ENCODE data around the gene PPARG. TPM values are rescaled to one million over a fixed set of nuclear protein-coding genes. Genes with fewer than 3 reads are reported as not detected.

The PPARG gene
- total and polyA plus RNA-seq, 2 of the 8 experiments (the other 6 are each of a cell fraction or from before 2014, with no cell fraction given) = 0.06 TPM; not detected in 1

DNA sequence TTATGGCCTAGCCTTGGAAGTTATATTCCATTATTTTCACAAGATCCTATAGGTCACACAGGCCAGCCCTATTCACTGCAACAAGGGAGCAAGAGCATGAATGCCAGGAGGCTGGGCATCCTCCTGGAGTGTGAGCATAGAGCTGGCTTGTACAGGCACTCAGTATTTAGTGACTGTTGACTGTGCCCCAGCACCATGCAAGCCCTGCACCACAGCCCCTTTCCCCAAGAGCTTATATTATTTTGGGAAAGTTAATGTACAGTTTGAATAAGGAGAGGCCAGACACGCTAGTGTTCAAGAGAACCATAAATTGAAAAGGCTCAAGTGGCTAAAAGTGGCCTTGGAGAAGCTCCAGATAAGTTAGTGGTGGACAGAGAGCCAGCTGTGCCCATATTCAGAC lies 163.1 kb downstream of the PPARG start:
- H3K4me3 ChIP-seq (ENCODE audit: extremely low read depth in 1 of 4, insufficient read depth in 2 of 4, low read depth in 3 of 4, low read length in 4 of 4) = no peak overlapping the region
- H4K5ac ChIP-seq (ENCODE audit: insufficient read length, low read depth, low read length) = no peak overlapping the region
- no peaks in the 10 kb centered on the region for H3K27me3 ChIP-seq (replicated peaks in 1 of 4; ENCODE audit: control insufficient read depth in 3 of 4, extremely low read depth in 1 of 4, insufficient read depth in 3 of 4, low read length in 3 of 4)
- no peak overlapping the region for H2BK20ac ChIP-seq (ENCODE audit: low read length)
- H3K9ac ChIP-seq (replicated peaks in 1 of 4; ENCODE audit: extremely low read depth in 1 of 4, low read depth in 3 of 4, low read length in 3 of 4) = no peak overlapping the region
- TF ChIP-seq PHF8 (conservative IDR thresholded peaks at IDR 0.05; ENCODE audit: low read depth, low read length) (no peak), CEBPB (IDR thresholded peaks at IDR 0.05; ENCODE audit: low read depth, low read length) (no peak), MAFK (IDR thresholded peaks at IDR 0.05; ENCODE audit: low read depth, low read length) (no peak), EP300 (IDR thresholded peaks at IDR 0.05; ENCODE audit: borderline replicate concordance in 1 of 2, low read depth in 2 of 2, low read length in 2 of 2) (no peak), TBP (IDR thresholded peaks at IDR 0.05; ENCODE audit: low read depth, low read length) (no peak)
- TF ChIP-seq, protein P1, sequence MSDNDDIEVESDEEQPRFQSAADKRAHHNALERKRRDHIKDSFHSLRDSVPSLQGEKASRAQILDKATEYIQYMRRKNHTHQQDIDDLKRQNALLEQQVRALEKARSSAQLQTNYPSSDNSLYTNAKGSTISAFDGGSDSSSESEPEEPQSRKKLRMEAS (IDR thresholded peaks at IDR 0.05) = no peak
- no peak overlapping the region for H3K4me2 ChIP-seq (ENCODE audit: insufficient read depth in 1 of 2, low read depth in 2 of 2, low read length in 2 of 2)
- H3K14ac ChIP-seq (ENCODE audit: insufficient read length) = no peak overlapping the region
- ChIA-PET CTCF (ENCODE audit: partially characterized antibody) (interaction anchor here (1.0 to 1.2 kb wide), 4 partner anchors 9 to 31 kb away, joined by 3 to 5 read pairs (median 4); no protein-coding TSS in a partner anchor), POLR2A (ENCODE audit: partially characterized antibody) (interaction anchor here (0.7 kb wide), 1 partner anchor 25 kb away, joined by 3 read pairs; no protein-coding TSS in a partner anchor)
- no peak overlapping the region for H2BK120ac ChIP-seq (replicated peaks; ENCODE audit: low read depth, low read length)
- H2BK12ac ChIP-seq (ENCODE audit: low read depth, low read length) = no peak overlapping the region
- no peaks in the 10 kb centered on the region for H3K9me3 ChIP-seq (ENCODE audit: insufficient read depth in 2 of 2, low read depth in 1 of 2, low read length in 1 of 2)
- H3K4me1 ChIP-seq (replicated peaks in 1 of 4; ENCODE audit: control insufficient read depth in 3 of 4, insufficient read depth in 4 of 4, low read length in 3 of 4) = no peaks in the 10 kb centered on the region; a peak in 1 of 7 replicates
- H3K4ac ChIP-seq (replicated peaks; ENCODE audit: insufficient read length, low read depth, low read length) = no peak overlapping the region
- H2BK15ac ChIP-seq (ENCODE audit: low read length) = no peak overlapping the region
- FAIRE-seq (no peak), DNase-seq (ENCODE audit: low read depth in 1 of 2, low spot score in 2 of 2) (no peak)
- no peak overlapping the region for H2AFZ ChIP-seq (ENCODE audit: low read length)
- no peak overlapping the region for H4K8ac ChIP-seq (ENCODE audit: extremely low read depth, insufficient read depth, low read length)
- 89% methylated on average over 1 of the region's 1 CpG; no CpG with 5 or more reads in 1 of the 2 experiments for WGBS, 2 experiments (ENCODE audit: extremely low coverage in 1 of 2, insufficient coverage in 1 of 2, insufficient read length in 1 of 2, insufficient replicate concordance in 2 of 2, low coverage in 1 of 2, low lambda C conversion rate in 2 of 2, missing lambda C conversion rate in 1 of 2)
- H3K23ac ChIP-seq (ENCODE audit: insufficient read length) = no peak overlapping the region
- no peaks in the 10 kb centered on the region for H3K79me2 ChIP-seq (ENCODE audit: control insufficient read depth in 1 of 2, insufficient read depth in 2 of 2, low read length in 2 of 2)
- H3K23me2 ChIP-seq (ENCODE audit: low read depth, low read length) = no peaks in the 10 kb centered on the region
- H2AK5ac ChIP-seq (ENCODE audit: low read depth, low read length) = no peak overlapping the region
- H4K91ac ChIP-seq (replicated peaks; ENCODE audit: insufficient read length, low read length) = no peak overlapping the region
- H3K56ac ChIP-seq (replicated peaks; ENCODE audit: insufficient read length, low read depth, low read length) = no peak overlapping the region
- H3K27ac ChIP-seq (ENCODE audit: low read depth, low read length) = no peak overlapping the region
- no peak overlapping the region for H2BK5ac ChIP-seq (ENCODE audit: low read depth, low read length)
- no peaks in the 10 kb centered on the region for H3K79me1 ChIP-seq (ENCODE audit: low read depth, low read length)
- H4K20me1 ChIP-seq (replicated peaks in 1 of 2; ENCODE audit: control insufficient read depth in 1 of 2, insufficient read depth in 2 of 2, low read length in 2 of 2) = no peaks in the 10 kb centered on the region
- H3K36me3 ChIP-seq (ENCODE audit: control insufficient read depth in 2 of 4, insufficient read depth in 4 of 4, low read length in 3 of 4) = no peaks in the 10 kb centered on the region
- H3K18ac ChIP-seq (ENCODE audit: extremely low read depth, low read length) = no peak overlapping the region
